ENCODE results near the gene PKM.
A peak's percentile ranks its signal among the peaks of the same experiment; 100 is the strongest.

PKM gene

GRCh38 chr15:72199721-72200212, 31.2 kb downstream of the PKM start:
- no peak for DNase-seq

- DNase-seq, result no peak
Measured at GRCh38 chr15:72199205-72199515, 31.8 kb downstream of the PKM start.

- DNase-seq, result peak; percentile 27
Measured at GRCh38 chr15:72198356-72199204, 32.4 kb downstream of the PKM start.

- DNase-seq, result no peak
Measured at GRCh38 chr15:72197460-72198355, 33.3 kb downstream of the PKM start, which contains the start of gene GRAMD2A. GRAMD2A (minus strand) TSS chr15:72197787.

- DNase-seq, result no peak
Measured at GRCh38 chr15:72197041-72197459, 33.9 kb downstream of the PKM start.

GRCh38 chr15:72196409-72197040, 34.5 kb downstream of the PKM start:
- DNase-seq, result no peak

- DNase-seq, result no peak
Measured at GRCh38 chr15:72195101-72195511, 35.9 kb downstream of the PKM start.

- DNase-seq, result no peak
Measured at GRCh38 chr15:72193836-72194396, 37.1 kb downstream of the PKM start.

- DNase-seq, result no peak
Measured at GRCh38 chr15:72192416-72192815, 38.6 kb downstream of the PKM start.

- no peak for DNase-seq
Measured at GRCh38 chr15:72189250-72189902, 41.6 kb downstream of the PKM start.

GRCh38 chr15:72184165-72184811, 46.7 kb downstream of the PKM start:
- DNase-seq, result no peak

GRCh38 chr15:72183781-72184164, 47.2 kb downstream of the PKM start:
- no peak for DNase-seq

- DNase-seq, result no peak
Measured at GRCh38 chr15:72182673-72183072, 48.3 kb downstream of the PKM start.

GRCh38 chr15:72182244-72182643, 48.7 kb downstream of the PKM start:
- no peak for DNase-seq

- DNase-seq, result no peak
Measured at GRCh38 chr15:72180761-72181324, 50.1 kb downstream of the PKM start.

GRCh38 chr15:72179950-72180581, 50.9 kb downstream of the PKM start:
- no peak for DNase-seq

GRCh38 chr15:72178976-72179585, 51.9 kb downstream of the PKM start:
- no peak for DNase-seq

- DNase-seq, result no peak
Measured at GRCh38 chr15:72176743-72177142, 54.2 kb downstream of the PKM start.

- no peak for DNase-seq
Measured at GRCh38 chr15:72176159-72176558, 54.8 kb downstream of the PKM start.
